ENCODE results near the gene BABAM1. TPM values are rescaled to one million over a fixed set of nuclear protein-coding genes. Genes with fewer than 3 reads are reported as not detected.

The BABAM1 gene
- total and polyA plus RNA-seq, 9 donors = 37.4 to 99.1 (median 57.9) TPM

DNA sequence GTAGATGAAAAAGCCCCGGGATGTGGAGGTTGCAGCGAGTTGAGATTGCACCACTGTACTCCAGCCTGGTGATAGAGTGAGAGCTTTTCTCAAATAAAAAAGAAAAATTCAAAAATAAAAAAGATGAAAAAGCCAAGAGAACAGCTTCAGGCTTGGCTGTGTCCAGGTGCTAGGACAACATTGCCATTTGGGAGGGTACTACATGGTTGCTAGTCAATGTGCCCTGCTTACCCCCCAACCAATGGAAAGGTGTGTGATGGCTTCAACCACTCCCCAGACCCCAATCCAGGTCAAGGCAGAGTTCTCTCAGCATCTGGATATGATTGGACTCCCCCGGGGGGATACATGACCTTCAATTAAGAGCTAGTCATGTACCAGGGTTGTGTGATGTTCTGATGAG, 12.2 kb downstream of the BABAM1 start:
- intact Hi-C loops (cut with DNase I) = loop anchor here in 1 of 4 donors (10.0 kb wide), 2 partner anchors 75 to 455 kb away; partner anchors contain the start of gene SIN3B
- TF ChIP-seq, protein P1, sequence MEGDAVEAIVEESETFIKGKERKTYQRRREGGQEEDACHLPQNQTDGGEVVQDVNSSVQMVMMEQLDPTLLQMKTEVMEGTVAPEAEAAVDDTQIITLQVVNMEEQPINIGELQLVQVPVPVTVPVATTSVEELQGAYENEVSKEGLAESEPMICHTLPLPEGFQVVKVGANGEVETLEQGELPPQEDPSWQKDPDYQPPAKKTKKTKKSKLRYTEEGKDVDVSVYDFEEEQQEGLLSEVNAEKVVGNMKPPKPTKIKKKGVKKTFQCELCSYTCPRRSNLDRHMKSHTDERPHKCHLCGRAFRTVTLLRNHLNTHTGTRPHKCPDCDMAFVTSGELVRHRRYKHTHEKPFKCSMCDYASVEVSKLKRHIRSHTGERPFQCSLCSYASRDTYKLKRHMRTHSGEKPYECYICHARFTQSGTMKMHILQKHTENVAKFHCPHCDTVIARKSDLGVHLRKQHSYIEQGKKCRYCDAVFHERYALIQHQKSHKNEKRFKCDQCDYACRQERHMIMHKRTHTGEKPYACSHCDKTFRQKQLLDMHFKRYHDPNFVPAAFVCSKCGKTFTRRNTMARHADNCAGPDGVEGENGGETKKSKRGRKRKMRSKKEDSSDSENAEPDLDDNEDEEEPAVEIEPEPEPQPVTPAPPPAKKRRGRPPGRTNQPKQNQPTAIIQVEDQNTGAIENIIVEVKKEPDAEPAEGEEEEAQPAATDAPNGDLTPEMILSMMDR (IDR thresholded peaks at IDR 0.05) = no peak
- no peak for TF ChIP-seq POLR2A (IDR thresholded peaks at IDR 0.05)
- TF ChIP-seq EP300 (IDR thresholded peaks at IDR 0.05) = no peak
- H3K4me1 ChIP-seq (ENCODE audit: insufficient read depth) = peaks cover 6% of the 10 kb centered on the region
- WGBS, 3 donors = 62 to 63% (median 63%) methylated on average over 3 of the region's 3 CpGs
- no peak overlapping the region for H3K27ac ChIP-seq
- no peaks in the 10 kb centered on the region for H3K36me3 ChIP-seq
- H3K9me3 ChIP-seq = no peaks in the 10 kb centered on the region
- no peak overlapping the region for H3K4me3 ChIP-seq
- H3K27me3 ChIP-seq = no peaks in the 10 kb centered on the region
- DNase-seq = no peak

GRCh38 chr19:17281391-17282304, 14.4 kb downstream of the BABAM1 start, which contains the start of gene ANKLE1:
Gene ANKLE1, plus strand, starts transcription at chr19:17281901. Its CDS starts 20 bp downstream, at chr19:17281921.
- WGBS, 3 donors = 4 to 12% (median 5%) methylated on average over 44 to 75 of the region's 75 CpGs
- intact Hi-C loops (cut with DNase I) = loop anchor here (2.0 to 10.0 kb wide), 7 partner anchors 74 to 507 kb away; partner anchors contain the start of genes HAUS8 (in 2 of the 4) and MYO9B (in 2 of the 4)
- H3K27ac ChIP-seq = peak within 1 kb of the TSS in 1 of 2 donors; percentile 19

GRCh38 chr19:17282488-17283125, 15.4 kb downstream of the BABAM1 start:
- no peaks in the 10 kb centered on the region for H3K36me3 ChIP-seq
- 1 to 3% (median 1%) methylated on average over 39 to 45 of the region's 45 CpGs for WGBS, 3 donors
- H3K27me3 ChIP-seq = no peaks in the 10 kb centered on the region
- DNase-seq = peak; percentile 66 to 87 (median 76)
- intact Hi-C loops (cut with DNase I) = loop anchor here (2.0 to 10.0 kb wide), 7 partner anchors 75 to 508 kb away; partner anchors contain the start of genes HAUS8 (in 2 of the 4) and MYO9B (in 2 of the 4)
- H3K4me1 ChIP-seq (ENCODE audit: insufficient read depth) = peaks cover 6% of the 10 kb centered on the region
- H3K9me3 ChIP-seq = no peaks in the 10 kb centered on the region
- H3K4me3 ChIP-seq = no peak overlapping the region
- TF ChIP-seq POLR2A (IDR thresholded peaks at IDR 0.05) (no peak), EP300 (IDR thresholded peaks at IDR 0.05) (no peak)
- TF ChIP-seq, protein P1 (IDR thresholded peaks at IDR 0.05) = peak; percentile 56 to 86 (median 75)
- H3K27ac ChIP-seq = peak overlapping the region in 1 of 2 donors; percentile 19

More at GRCh38 chr19:17281391-17282304, 14.4 kb downstream of the BABAM1 start, which contains the start of gene ANKLE1:
- Histone ChIP-seq H3K36me3 (no peaks in the 10 kb centered on the region), H3K9me3 (no peaks in the 10 kb centered on the region), H3K4me1 (ENCODE audit: insufficient read depth) (peaks cover 6% of the 10 kb centered on the region), H3K4me3 (no peak within 1 kb of the TSS), H3K27me3 (no peaks in the 10 kb centered on the region)
- TF ChIP-seq EP300 (IDR thresholded peaks at IDR 0.05) = no peak
- TF ChIP-seq, protein P1 (IDR thresholded peaks at IDR 0.05) = no peak
- no peak for TF ChIP-seq POLR2A (IDR thresholded peaks at IDR 0.05)
- DNase-seq = peak in 2 of 5 donors; percentile 46 to 52

DNA sequence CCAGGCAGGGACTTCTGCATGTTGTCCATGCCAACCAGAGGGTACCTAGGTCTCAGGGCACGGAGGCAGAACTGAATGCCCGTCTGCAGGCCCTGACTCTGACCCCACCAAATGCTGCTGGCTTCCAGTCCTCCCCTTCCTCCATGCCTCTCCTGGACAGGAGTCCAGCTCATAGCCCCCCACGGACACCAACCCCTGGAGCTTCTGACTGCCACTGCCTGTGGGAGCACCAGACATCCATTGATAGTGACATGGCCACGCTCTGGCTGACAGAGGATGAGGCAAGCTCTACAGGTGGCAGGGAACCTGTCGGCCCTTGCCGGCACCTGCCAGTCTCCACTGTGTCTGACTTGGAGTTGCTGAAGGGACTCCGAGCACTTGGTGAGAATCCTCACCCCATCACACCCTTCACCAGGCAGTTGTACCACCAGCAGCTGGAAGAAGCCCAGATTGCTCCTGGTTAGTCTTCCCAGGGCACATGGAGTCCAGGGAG, 16.3 kb downstream of the BABAM1 start:
- DNase-seq = no peak
- no peak overlapping the region for H3K27ac ChIP-seq
- intact Hi-C loops (cut with DNase I) = loop anchor here (2.0 to 10.0 kb wide), 7 partner anchors 76 to 509 kb away; partner anchors contain the start of genes HAUS8 (in 2 of the 4) and MYO9B (in 2 of the 4)
- no peaks in the 10 kb centered on the region for H3K9me3 ChIP-seq
- WGBS, 3 donors = 84 to 91% (median 88%) methylated on average over 7 of the region's 7 CpGs
- H3K36me3 ChIP-seq = no peaks in the 10 kb centered on the region
- H3K4me1 ChIP-seq (ENCODE audit: insufficient read depth) = peaks cover 6% of the 10 kb centered on the region
- H3K27me3 ChIP-seq = no peaks in the 10 kb centered on the region
- TF ChIP-seq EP300 (IDR thresholded peaks at IDR 0.05) = no peak
- H3K4me3 ChIP-seq = no peak overlapping the region

All from ovary (tissue), 9 donors.